Activated gamma-delta T cell (primary cell): ENCODE measurements around the gene FAM217A.
"Not testable (repeated sequence)": the region's sequence is repeated elsewhere in the genome, so short reads cannot be mapped to it uniquely, and the experiment has no call there.

Source experiments
- DNase-seq: peaks from one replicate; lab custom pipeline; 2025; lab: John Stamatoyannopoulos, UW
- total RNA-seq, 2 donors: gene quantifications; one replicate each; lab custom pipeline; 2026; lab: John Stamatoyannopoulos, UW

The FAM217A gene, protein sequence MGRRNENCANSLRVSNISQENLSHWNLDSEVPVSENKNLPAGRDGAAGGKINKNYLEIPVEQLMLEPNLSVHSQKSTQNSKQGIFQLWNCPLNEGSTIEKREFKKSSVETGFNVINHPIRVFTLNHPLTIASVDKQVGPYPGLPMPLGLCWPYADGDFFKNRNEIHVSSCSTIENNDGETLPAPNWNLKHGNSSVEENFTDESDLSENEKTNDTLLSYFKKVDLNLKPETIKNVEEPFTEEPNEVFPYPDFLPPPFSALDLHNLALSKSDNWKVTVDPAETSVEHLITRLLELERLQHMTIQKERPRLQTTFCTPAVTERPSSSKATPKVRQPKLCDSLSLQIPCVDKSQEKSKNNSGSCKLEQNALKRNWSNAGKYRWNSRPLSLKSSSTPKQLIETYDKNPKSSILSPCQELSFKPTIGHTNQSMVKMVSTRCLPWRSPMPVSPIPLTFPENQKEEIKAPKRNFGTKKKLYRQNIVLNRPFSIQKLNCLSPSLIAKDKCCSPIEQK
- total RNA-seq, result 0 to 0.04 reads per million in 2 donors

- DNase-seq, result no peak
Measured at GRCh38 chr6:4078691-4079471, at the start of gene FAM217A. FAM217A (minus strand) TSS chr6:4079137; CDS start chr6:4077414, 1,723 bp downstream.

DNA sequence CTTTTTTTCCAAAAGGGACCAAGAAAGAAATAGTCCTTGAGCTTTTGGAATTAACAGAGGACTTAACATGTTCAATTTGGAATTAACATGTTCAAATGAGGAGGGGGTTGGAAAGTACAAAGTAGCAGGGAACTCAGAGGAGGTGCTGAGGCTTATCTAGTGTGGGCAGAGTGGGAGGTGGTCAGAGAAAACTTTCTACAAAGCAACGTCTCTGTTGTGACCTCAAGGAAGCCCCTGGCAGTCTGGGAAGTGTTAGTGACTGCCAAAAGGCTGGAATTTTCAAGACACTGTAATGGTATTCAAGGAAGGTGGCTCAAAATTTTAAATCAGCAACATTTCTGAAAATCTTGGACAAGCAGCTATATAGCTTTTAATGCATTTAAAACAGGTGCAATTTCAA is 49.1 kb upstream of the FAM217A start:
- DNase-seq, result no peak

DNA sequence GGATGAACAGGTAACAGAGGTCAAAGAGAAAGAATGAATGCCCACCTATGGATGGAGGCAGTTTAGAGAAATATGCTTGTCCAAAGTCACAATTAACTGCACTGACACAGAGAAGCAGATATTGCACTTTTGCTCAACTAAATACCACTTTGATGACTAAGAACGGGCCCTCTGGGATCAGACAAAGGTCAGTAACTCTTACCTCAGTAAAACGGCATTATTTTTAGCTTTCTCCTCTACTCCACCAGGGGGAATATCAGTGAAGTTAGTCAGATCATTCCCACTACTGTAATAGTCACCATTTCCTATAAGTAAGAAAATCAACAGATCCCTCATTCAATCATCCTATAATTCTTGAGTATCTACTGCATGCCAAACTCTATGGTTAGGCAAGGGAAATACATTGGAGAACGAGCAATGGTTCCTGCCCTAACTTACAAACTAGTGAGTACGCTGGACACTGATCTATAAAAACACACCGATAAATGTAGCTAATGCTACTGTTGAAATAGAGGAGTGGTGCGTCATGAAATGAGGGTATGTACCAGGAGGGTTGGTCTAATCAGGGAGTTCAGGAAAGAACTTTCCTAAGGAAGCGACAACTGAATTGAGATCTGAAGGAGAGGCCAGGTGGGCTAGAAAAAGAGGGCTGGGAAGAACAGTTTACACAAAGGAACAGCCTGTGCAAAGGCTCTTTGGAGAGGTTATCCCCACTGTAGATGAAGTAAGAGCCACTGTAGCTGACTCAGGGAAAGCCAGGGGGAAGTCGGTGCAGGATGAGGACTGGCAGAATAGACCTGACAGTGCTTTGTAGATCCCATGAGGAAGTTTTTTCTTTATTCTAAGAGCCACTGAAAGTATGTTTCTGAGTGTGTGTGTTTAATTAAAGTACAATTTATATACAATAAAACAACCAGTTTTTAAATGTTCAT is 47.3 kb upstream of the FAM217A start:
- DNase-seq, result no peak

GRCh38 chr6:4125500-4125899 is 46.6 kb upstream of the FAM217A start:
- no peak for DNase-seq

DNA sequence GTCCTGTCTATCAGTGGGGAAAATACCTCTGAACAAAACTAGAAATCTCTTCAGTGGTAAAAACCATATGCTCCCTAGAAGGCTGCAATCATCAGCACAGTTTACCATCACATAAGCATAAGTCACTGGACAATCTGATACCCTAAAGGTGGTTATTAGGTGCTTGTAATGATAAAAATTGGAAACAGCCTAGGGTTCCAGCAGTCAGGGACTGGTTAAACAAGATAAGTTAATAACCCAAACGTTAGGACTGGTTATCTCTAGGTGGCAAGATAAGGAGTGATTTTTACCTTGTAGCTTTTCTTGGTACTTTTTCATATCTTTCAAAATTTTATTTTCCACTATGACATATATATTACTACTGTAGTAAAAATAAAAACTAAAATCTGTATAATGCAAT is 45.4 kb upstream of the FAM217A start:
- DNase-seq, result no peak

DNA sequence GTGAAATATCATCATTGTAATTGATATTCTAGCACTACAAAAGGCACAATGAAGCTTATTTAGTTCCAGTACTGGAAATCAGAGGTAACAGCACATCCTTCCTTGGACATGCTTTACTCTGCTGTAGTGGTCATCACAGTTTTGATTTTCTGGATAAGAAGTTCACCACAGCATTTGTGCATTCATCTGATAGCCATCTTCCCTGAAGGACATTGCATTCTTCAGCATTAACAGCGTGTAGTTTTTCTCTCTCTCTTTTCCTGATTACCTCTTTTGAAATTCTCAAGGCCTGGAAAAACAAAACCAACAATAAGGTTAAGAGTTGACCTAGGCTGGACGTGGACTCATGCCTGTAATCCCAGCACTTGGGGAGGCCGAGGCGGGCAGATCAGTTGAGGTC is 36.8 kb upstream of the FAM217A start:
- DNase-seq, result no peak

GRCh38 chr6:4114123-4114522 is 35.2 kb upstream of the FAM217A start:
- no peak for DNase-seq

GRCh38 chr6:4113649-4114048 is 34.7 kb upstream of the FAM217A start:
- DNase-seq, result no peak

GRCh38 chr6:4112366-4112765 is 33.4 kb upstream of the FAM217A start:
- DNase-seq, result no peak

DNA sequence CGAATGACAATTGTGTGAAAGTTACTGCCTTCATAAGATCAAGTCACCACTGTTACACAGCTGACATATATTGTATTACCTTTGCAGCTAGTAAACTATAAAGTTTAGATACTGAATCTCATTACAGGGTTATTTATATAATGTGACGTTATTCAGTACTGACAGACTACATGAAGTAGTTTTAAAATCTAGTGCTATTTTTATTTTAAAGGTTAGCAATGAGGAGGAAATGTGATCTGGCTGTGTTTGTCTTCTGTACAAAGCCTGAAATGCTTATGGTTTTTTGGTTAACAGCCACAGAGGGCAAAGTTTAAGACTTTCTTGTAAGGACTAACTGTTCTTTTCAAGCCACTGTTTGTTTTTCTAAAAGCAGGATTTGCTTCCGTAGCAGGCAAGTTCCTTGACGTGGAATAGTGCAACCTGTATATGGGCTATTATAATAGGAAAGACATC is 30.5 kb upstream of the FAM217A start:
- DNase-seq, result not testable (repeated sequence)

DNA sequence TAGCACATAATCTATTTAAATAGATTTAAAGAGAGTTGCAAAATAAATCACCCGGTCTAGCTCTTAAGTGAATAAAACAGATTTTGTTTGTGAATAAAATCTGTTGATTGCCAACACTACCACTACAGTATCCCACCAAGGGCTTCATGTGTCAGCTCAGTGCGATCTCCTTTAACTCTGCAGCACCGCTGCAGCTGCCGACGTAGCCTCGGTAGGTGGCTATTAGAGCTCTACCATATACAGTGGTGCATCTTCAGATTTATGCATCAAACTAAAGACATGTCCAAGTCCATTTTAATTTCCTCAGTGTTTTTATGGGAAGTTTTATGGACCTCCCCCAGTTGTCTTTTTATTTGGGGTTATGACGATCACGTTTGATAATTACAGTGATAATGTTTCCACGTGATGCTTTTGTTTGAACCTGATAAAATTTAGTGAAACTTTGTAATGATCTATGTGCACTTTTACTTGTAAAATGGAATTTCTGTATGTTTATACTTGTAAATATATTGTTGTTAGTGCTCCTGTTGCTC is 29.7 kb upstream of the FAM217A start:
- DNase-seq, result no peak

DNA sequence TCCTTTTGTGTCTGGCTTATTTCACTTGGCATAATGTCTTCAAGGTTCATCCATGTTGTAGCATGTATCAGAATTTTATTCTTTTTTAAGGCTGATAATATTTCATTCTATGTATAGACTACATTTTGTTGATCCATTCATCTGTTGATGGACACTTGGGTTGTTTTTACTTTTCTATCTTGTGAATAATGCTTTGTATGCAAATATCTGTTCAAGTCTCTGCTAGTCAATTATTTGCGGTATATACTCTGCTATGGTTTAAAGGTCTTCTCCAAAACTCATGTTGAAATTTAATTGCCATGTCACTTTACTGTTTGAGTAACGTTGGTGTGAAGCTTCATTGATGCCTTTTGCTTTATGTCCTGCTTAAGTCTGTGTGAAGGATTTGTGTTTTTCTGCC is 28.9 kb upstream of the FAM217A start:
- DNase-seq, result no peak

GRCh38 chr6:4105980-4106536 is 27.1 kb upstream of the FAM217A start:
- no peak for DNase-seq

DNA sequence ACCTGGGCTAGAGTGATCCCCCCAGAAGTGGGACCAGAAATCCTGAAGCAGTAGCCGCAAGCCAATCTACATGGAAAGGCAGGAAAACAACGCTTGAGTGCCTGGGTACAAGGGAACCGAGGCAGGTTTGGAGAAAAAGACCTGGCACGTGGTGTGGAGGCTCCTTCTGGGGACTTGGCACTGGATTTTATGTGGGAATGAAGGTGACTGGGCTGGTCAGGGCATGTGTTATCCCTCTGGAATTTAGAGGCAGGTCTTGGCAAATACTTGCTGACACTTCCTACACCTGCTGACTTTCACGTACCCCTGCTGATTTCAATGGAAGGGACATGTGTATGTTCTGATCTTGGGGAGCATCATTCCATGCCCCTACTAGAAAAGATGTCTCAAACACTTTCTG is 25.0 kb upstream of the FAM217A start:
- no peak for DNase-seq

DNA sequence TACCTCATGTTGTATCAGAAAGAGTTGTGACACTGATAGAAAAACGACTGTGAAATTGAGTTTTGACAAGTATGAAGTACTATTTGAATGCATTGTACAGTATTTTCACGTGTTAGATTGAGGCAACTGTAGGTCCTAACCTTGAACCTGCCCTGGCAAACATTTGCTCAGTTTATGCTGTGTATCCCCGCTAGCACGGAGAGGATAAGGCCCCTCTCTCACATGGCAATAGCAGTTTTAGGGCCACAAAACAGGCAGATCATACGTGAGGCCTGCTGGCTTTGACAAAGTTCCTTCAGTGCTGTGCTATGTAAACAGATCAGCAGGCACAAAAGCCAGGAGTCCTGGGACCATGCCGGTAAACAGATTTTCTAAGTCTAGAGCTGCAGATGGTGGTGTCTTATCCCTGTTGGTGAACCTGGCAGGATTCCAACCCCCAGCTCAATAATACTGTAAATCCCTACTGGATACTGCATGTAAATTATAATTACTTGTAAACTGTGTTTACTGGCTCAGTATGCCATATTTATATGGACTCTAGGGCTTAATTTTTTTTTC is 23.8 kb upstream of the FAM217A start:
- DNase-seq, result no peak

GRCh38 chr6:4101298-4101697 is 22.4 kb upstream of the FAM217A start:
- DNase-seq, result no peak

- no peak for DNase-seq
Measured at GRCh38 chr6:4100655-4101054, 21.7 kb upstream of the FAM217A start.

DNA sequence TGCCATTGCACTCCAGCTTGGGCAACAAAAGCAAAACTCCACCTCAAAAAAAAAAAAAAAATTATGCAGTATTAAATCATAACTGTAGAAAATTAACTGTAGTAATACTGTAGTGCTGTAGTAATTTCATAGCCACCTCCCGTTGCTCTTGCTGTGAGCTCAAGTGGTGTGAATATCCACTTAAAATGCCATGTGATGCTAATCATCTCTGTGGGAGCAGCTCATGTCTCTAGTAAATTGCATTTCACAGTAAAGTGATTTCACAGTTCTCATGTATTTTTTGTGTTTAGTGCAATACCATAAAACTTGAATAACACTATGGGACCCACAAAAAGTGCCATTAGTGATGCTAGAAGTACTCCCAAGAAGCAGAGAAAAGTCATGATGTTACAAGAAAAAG is 14.4 kb upstream of the FAM217A start:
- no peak for DNase-seq

DNA sequence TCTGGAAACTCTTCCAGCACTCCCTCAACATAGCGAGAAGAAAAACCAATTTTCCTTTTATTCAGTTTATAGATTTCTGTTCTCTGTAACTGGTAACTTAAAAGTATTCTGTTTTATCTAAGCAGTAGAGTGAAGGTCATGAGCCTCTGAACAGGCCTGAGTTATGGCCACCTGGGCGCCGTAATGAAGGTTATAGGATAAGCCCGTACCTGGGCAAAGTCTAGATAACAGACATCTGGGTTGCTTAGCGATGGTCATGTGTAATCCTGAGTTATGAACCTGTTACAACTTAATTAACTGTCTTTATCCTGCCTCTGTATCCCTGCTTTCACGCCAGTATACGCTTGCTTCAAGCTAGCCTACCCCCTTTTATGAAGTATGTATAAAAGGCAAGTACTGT is 13.0 kb upstream of the FAM217A start:
- DNase-seq, result no peak

DNA sequence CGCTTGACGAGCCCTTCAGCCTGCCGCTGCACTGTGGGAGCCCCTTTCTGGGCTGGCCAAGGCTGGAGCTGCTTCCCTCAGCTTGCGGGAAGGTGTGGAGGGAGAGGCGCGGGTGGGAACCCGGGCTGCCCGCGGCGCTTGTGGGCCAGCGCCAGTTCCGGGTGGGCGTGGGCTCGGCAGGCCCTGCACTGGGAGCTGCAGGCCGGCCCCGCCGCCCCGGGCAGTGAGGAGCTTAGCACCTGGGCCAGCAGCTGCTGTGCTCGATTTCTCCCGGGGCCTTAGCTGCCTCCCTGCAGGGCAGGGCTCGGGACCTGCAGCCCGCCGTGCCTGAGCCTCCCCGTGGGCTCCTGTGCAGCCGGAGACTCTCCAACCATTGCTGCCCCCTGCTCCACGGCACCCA is 11.1 kb upstream of the FAM217A start:
- DNase-seq, result not testable (repeated sequence)

DNA sequence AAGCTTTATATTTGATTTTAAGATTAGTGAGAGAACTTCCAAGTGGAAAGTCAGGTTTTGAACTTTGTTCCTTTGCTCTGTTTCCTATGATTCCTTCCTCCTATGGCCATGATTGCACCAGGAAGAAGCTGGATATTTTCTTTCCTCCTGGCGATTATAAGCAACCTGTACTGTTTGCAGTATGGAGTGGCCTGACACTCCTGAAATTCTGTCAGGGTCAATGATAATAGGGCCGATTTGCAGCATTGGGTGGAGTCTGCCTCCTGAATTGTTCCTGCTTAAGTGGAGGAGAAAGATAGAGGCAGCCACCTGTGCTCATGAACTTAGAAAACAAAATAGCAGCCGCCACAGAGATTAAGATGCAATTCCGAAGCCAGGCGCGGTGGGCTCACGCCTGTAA is 9.8 kb upstream of the FAM217A start:
- no peak for DNase-seq
